OCI-M2 (cell line): ENCODE data around the gene NUCKS1.
A peak's percentile ranks its signal among the peaks of the same experiment; 100 is the strongest.
"Not testable (repeated sequence)": the region's sequence is repeated elsewhere in the genome, so short reads cannot be mapped to it uniquely, and the experiment has no call there.

Experiments used
- DNase-seq: peaks from one replicate; lab custom pipeline; 2025; ENCODE audit not compliant: unreplicated experiment; lab: John Stamatoyannopoulos, UW

The NUCKS1 gene

DNA sequence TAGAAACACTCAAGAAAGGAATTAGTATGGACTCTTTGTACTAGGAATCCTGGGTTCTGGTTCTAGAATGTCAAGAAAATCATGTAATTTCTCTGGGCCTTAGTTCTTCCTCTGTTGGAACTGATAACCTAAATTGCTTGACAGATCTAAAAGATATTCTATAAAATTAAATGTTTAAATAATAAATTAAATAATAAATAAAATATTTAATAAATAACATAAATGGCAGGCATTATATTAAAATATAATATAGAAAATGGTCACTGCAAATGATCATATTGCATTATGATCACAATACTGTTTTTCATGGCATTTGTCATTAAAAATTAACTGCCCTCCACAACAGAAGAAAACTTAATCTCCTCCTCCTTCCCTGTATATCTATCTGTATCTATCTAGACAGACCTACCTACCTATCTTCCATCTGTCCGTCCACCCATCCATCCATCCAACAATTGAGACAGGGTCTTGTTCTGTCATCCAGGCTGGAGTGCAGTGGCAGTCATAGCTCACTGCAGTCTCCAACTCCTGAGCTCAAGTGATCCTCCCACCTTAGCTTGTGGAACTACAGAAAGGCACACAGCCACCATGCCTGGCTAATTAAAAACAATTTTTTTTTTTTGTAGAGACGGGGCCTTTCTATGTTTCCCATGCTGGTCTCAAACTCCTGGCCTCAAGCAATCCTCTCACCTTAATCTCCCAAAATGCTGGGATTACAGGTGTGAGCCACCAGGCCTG, 16.4 kb downstream of the NUCKS1 start:
- no peak for DNase-seq

DNA sequence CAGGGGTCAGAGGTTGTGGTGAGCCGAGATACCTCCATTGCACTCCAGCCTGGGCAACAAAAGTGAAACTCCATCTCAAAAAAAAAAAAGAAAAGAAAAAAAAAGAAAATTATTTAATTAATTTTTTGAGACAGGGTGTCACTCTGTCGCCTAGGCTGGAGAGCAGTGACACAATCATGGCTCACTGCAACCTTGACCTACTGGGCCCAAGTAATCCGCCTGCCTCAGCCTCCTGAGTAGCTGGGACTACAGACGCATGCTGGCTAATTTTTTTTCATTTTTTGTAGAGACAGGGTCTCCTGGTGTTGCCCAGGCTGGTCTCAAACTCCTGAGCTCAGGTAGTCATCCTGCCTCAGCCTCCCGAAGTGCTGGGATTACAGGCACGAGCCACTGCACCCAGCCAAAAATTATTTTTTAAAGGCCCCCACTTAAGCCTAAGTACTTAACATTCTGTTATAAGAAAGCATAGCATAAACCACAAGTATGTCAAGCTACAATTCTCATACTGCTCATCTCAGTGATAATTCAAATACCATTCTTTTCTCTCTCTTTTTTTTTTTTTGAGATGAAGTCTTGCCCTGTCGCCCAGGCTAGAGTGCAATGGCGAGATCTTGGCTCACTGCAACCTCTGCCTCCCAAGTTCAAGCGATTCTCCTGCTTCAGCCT, 19.9 kb downstream of the NUCKS1 start:
- no peak for DNase-seq

- no peak for DNase-seq
Measured at GRCh38 chr1:205726619-205727125, 23.3 kb downstream of the NUCKS1 start.

DNA sequence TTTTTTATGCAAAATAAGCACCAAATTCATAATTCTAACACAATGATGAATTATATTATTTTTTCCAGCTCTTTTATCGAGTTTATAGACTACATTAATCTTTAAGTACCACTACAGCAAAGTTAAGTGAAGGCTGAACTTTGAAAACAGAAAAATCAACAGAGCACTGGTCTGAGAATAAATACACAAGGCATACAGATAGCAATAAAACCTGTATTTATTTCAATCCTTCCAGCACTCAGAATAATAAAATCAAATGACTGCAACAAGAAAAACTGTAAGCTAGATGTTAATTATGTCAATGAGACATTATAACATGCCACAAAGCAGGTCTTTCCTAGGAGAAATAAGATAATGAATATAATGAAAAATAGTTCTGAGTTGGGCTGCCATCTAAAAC, 24.5 kb downstream of the NUCKS1 start:
- DNase-seq, result no peak

GRCh38 chr1:205720740-205721139, 29.2 kb downstream of the NUCKS1 start:
- not testable (repeated sequence) for DNase-seq

DNA sequence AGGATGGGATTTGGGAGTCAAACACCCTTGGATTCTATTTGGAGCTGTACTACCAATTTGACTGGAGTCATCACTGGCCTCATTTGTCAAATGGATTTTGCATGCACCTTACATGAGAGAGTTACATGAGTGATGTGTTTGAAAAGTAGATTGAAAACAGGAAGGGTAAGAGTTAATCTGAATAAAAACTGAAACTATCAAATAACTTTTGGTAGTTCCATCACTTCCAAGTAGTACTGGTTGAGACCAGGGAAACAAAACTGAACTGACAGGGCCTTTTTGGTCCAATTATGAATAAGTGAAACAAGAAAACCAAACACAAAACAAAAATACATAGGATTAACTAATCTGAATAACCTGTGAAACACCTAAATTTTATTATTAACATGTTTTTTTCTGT, 30.2 kb downstream of the NUCKS1 start:
- no peak for DNase-seq

GRCh38 chr1:205719015-205719414, 31.0 kb downstream of the NUCKS1 start:
- no peak for DNase-seq

DNA sequence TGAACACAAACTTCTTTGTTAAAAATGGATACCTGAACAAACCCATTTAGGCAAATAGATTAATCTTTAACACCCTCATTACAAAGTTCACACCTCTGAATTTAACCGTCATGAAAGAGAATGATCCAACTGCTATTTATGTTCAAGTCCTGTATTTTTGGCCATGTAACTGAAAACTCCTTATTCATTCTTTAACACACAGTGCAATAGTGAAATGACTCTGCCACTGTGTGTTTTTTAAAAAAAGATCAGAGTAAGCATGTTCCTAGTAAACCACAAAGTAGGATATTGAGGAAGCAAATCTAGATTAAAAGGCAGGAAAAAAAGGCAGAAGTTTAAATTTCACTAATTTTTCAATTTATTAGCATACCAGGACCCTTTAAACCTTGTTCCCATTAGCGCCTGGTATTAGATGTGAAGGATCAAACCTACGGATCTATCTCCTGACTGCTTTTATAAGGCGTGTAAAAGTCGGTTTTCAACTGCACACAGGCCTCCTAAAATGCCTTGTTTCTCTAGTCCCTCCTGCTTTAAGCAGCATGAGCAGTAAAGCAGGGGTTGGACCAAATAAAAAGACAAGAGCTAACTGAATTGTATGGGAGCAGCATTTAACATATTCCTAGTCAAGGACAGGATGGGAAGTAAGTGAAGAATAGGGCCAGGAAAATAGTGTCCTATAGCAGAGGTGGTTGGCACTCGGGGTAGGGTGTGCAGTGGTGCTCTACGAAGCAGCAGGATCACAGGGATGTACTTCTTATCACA, 33.4 kb downstream of the NUCKS1 start:
- no peak for DNase-seq

DNA sequence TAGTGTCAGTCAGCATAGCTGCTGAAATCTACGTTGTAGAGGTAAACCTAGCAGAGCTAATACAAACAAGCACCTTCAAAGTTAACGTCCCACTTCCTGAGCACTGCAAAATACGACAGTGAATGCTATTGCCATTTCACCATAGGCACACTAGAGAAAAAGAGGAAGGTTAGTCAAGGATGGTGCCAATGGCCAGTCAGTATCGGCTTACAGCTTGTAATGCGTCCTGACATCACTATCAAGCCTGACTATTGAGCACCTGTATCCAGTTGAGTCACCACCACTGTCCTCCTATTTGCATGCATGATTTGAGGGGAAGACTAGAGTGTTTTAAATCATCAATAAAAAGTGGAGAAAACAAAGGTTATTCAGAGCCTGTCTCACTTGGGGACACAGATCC, 34.4 kb downstream of the NUCKS1 start:
- no peak for DNase-seq

DNA sequence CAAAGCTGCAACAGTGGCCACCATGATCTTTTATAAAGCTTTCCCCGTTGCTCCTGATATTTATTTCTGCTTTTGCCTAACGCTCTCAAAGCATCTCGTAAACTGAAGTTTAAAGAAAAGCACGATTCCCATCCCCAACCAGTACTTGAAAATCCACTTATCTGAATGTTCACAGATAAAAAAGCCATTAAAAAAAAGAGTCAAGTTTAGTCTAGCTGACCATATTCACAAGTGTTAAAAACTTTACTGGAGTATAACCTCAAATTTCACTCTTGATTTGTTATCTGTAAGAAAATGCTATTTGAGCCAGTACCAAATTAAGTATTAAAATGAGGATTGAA, 35.1 kb downstream of the NUCKS1 start:
- DNase-seq, result no peak

- no peak for DNase-seq
Measured at GRCh38 chr1:205714190-205714905, 35.6 kb downstream of the NUCKS1 start.

- peak; percentile 22 for DNase-seq
Measured at GRCh38 chr1:205711105-205712048, 38.6 kb downstream of the NUCKS1 start.

- DNase-seq, result no peak
Measured at GRCh38 chr1:205710201-205711062, 39.5 kb downstream of the NUCKS1 start.

DNA sequence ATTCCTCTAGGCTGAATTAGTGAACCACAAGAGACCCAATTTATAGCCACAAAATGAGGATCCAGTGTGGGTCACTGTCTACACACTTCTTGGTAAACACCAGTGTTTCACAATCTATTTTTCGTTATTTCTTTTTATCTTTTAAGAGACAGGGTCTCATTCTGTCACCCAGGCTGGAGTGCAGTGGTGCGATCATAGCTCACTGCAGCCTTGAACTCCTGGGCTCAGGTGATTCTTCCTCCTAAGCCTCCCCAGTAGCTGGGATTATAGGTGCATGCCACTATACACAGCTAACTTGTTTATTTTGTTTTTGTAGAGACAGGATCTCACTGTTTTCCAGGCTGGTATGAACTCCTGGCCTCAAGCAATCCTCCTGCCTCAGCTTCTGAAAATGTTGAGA, 40.3 kb downstream of the NUCKS1 start:
- DNase-seq, result no peak

- no peak for DNase-seq
Measured at GRCh38 chr1:205709059-205709398, 41.0 kb downstream of the NUCKS1 start.

GRCh38 chr1:205706601-205707502, 43.1 kb downstream of the NUCKS1 start:
- no peak for DNase-seq

GRCh38 chr1:205704903-205705302, 45.1 kb downstream of the NUCKS1 start:
- DNase-seq, result no peak

GRCh38 chr1:205703072-205703471, 46.9 kb downstream of the NUCKS1 start:
- no peak for DNase-seq
